K562 (cell line): Measurements from ENCODE around the gene ALOXE3. TPM values are rescaled to one million over a fixed set of nuclear protein-coding genes. Genes with fewer than 3 reads are reported as not detected.

Experiments used
- ATAC-seq: fragments of 200-7000 bp; cut with Tn5 transposase; 3 replicates; pipeline ENCODE4 v1.9.1; 2020; ENCODE audit warnings: moderate library complexity
- BruUV-seq: library from RNA; stranded (reverse); fragments of 400-500 nt; replicated peaks from 2 replicates; lab custom pipeline; 2021; lab: Mats Ljungman, UMichigan
- CTCF ChIA-PET: fragments of 300-600 bp; formaldehyde crosslinking; extraction: SDS; loops from one replicate; lab custom pipeline; 2021; ENCODE audit warnings: low intra/inter-chr PET ratio; lab: Yijun Ruan, JAX
- POLR2A ChIA-PET: fragments of 300-600, 350-650 bp; sonication (Branson Sonifier 250); formaldehyde crosslinking; extraction: SDS; loops from one replicate; lab custom pipeline; 2021; ENCODE audit warnings: antibody characterized with exemption, inconsistent platforms; lab: Yijun Ruan, JAX
- DNase-seq, 4 experiments: peaks; one replicate each; pipeline versions ENCODE4 v3.0.0 to v3.0.0-alpha.2; 2011 to 2018; ENCODE audit warnings: low spot score in 3 of 4, mixed read lengths in 3 of 4; ENCODE audit errors: extremely low read depth in 1 of 4
- FAIRE-seq: peaks from 2 replicates; lab custom pipeline; 2011; peaks lifted over from hg19 to GRCh38; lab: Jason Lieb, UNC
- H2AFZ ChIP-seq: 2 replicates; pipeline ENCODE4 v1.6.0; 2011; ENCODE audit warnings: low read depth, low read length, control low read depth, inconsistent platforms
- H3K27ac ChIP-seq: fragments of 200-600 bp; 3 replicates; pipeline ENCODE4 v1.8.0; 2011; ENCODE audit warnings: low read depth, mild to moderate bottlenecking, control low read depth, inconsistent platforms, low read length, moderate library complexity, mixed read lengths; ENCODE audit errors: extremely low read depth
- H3K27me3 ChIP-seq, 2 experiments: fragments of 300-600 bp in 1 of 2; 2 replicates in 1 of 2; 3 replicates in 1 of 2; pipeline versions ENCODE4 v1.6.0 to v1.8.0; 2011; ENCODE audit warnings: inconsistent platforms in 2 of 2, low read length in 2 of 2, mild to moderate bottlenecking in 1 of 2, mixed read lengths in 1 of 2, moderate library complexity in 1 of 2; ENCODE audit not compliant: control insufficient read depth in 2 of 2, insufficient read depth in 2 of 2
- H3K36me3 ChIP-seq: fragments of 300-600 bp; 3 replicates; pipeline ENCODE4 v1.8.0; 2011; ENCODE audit warnings: mild to moderate bottlenecking, low read length, inconsistent platforms; ENCODE audit not compliant: control insufficient read depth, insufficient read depth
- H3K4me1 ChIP-seq, 2 experiments: fragments of 200-600 bp in 1 of 2; replicated peaks in 1 of 2; 2 replicates in 1 of 2; 3 replicates in 1 of 2; pipeline versions ENCODE4 v1.5.1 to v1.8.0; 2011; ENCODE audit warnings: inconsistent platforms in 2 of 2, low read length in 2 of 2, mild to moderate bottlenecking in 1 of 2, mixed read lengths in 1 of 2, moderate library complexity in 1 of 2; ENCODE audit not compliant: control insufficient read depth in 2 of 2, insufficient read depth in 2 of 2
- H3K4me2 ChIP-seq: 2 replicates; pipeline ENCODE4 v1.6.1; 2011; ENCODE audit warnings: low read length, control low read depth, inconsistent platforms, mixed read lengths; ENCODE audit not compliant: insufficient read depth
- H3K4me3 ChIP-seq: fragments of 200-600 bp; sonication (generic), shearing (Covaris generic); 2 replicates; pipeline ENCODE4 v1.5.1; 2016; ENCODE audit warnings: control low read depth, inconsistent platforms
- H3K79me2 ChIP-seq: fragments of 200-600 bp; 3 replicates; pipeline ENCODE4 v1.8.0; 2011; ENCODE audit warnings: low read length, inconsistent platforms; ENCODE audit not compliant: control insufficient read depth, insufficient read depth
- H3K9ac ChIP-seq, 2 experiments: 2 replicates each; pipeline versions ENCODE4 v1.6.0 to v1.6.1; 2011; ENCODE audit warnings: low read depth in 2 of 2, low read length in 2 of 2, control low read depth in 1 of 2, inconsistent platforms in 1 of 2, mild to moderate bottlenecking in 1 of 2, mixed read lengths in 1 of 2; ENCODE audit not compliant: insufficient read depth in 1 of 2
- H3K9me1 ChIP-seq: one replicate; pipeline ENCODE4 v1.6.0; 2011; ENCODE audit warnings: inconsistent platforms, mild to moderate bottlenecking, low read length, moderate library complexity; ENCODE audit not compliant: control insufficient read depth, insufficient read depth
- H3K9me3 ChIP-seq: replicated peaks from 2 replicates; pipeline ENCODE4 v1.5.1; 2011; ENCODE audit warnings: low read depth, low read length, inconsistent platforms; ENCODE audit not compliant: control insufficient read depth, insufficient read depth
- H4K20me1 ChIP-seq: replicated peaks from 2 replicates; pipeline ENCODE4 v1.6.1; 2011; ENCODE audit warnings: low read length, inconsistent platforms, mixed read lengths; ENCODE audit not compliant: control insufficient read depth, insufficient read depth
- BMI1 ChIP-seq: fragments of 150-350 bp; IDR thresholded peaks from 2 replicates; pipeline ENCODE4 v1.6.1; 2014; ENCODE audit warnings: low read length
- BRD4 ChIP-seq: fragments of 200-600 bp; sonication (generic); IDR thresholded peaks from 2 replicates; pipeline ENCODE4 v1.6.1; 2017; ENCODE audit warnings: inconsistent platforms
- E4F1 ChIP-seq: fragments of 250-450 bp; sonication (Bioruptor Pico); IDR thresholded peaks from 2 replicates; pipeline ENCODE4 v1.5.0; 2021; ENCODE audit warnings: mild to moderate bottlenecking, borderline replicate concordance
- ELF2 ChIP-seq: fragments of 250-450 bp; sonication (Bioruptor Pico); IDR thresholded peaks from 2 replicates; pipeline ENCODE4 v1.5.0; 2021; ENCODE audit warnings: mild to moderate bottlenecking
- ESRRB ChIP-seq: fragments of 250-450 bp; sonication (Bioruptor Pico); IDR thresholded peaks from 2 replicates; pipeline ENCODE4 v1.5.0; 2020; ENCODE audit warnings: mild to moderate bottlenecking, moderate library complexity, borderline replicate concordance
- ETV5 ChIP-seq: sonication (generic); formaldehyde crosslinking; IDR thresholded peaks from 2 replicates; pipeline ENCODE4 v1.4.0; 2020; ENCODE audit warnings: low read depth, mild to moderate bottlenecking, missing genetic modification reagents
- GATAD2A ChIP-seq: fragments of 450-650 bp; IDR thresholded peaks from 2 replicates; pipeline ENCODE4 v1.6.1; 2017
- HNRNPK ChIP-seq: fragments of 200-400 bp; formaldehyde crosslinking; IDR thresholded peaks from one replicate; pipeline ENCODE4 v1.6.1; 2018; ENCODE audit warnings: mild to moderate bottlenecking, low read depth, low read length; ENCODE audit not compliant: poor library complexity, severe bottlenecking
- NCOA2 ChIP-seq, 2 experiments: fragments of 450-650 bp; IDR thresholded peaks; 2 replicates each; pipeline ENCODE4 v1.6.1; 2018; ENCODE audit warnings: mild to moderate bottlenecking in 2 of 2, moderate library complexity in 1 of 2; ENCODE audit not compliant: partially characterized antibody in 2 of 2
- PML ChIP-seq: IDR thresholded peaks from 2 replicates; pipeline ENCODE4 v1.6.1; 2012; ENCODE audit warnings: low read length, inconsistent platforms
- POLR2H ChIP-seq: IDR thresholded peaks from 2 replicates; pipeline ENCODE4 v1.6.1; 2016; ENCODE audit warnings: missing genetic modification characterization, low read depth, mild to moderate bottlenecking, control low read depth, missing compliant biosample characterization, moderate library complexity
- RBBP5 ChIP-seq: fragments of 200-600 bp; sonication (generic); IDR thresholded peaks from 2 replicates; pipeline ENCODE4 v1.6.1; 2012; ENCODE audit warnings: borderline replicate concordance, mild to moderate bottlenecking, low read length, control low read depth, inconsistent platforms; ENCODE audit not compliant: insufficient read depth, poor library complexity, severe bottlenecking
- ZNF224 ChIP-seq: sonication (generic); formaldehyde crosslinking; IDR thresholded peaks from 2 replicates; pipeline ENCODE4 v1.8.0; 2022; ENCODE audit warnings: mild to moderate bottlenecking, missing genetic modification reagents
- ZNF398 ChIP-seq: fragments of 250-450 bp; sonication (Bioruptor Pico); IDR thresholded peaks from 2 replicates; pipeline ENCODE4 v1.8.0; 2021; ENCODE audit warnings: moderate library complexity, mild to moderate bottlenecking, inconsistent platforms
- WGBS: fragments of 100-300 bp; shearing (Covaris generic); methylation state at CpG from one replicate; pipeline ENCODE4 v1.1.6; 2016; ENCODE audit warnings: low coverage, mixed read lengths; ENCODE audit not compliant: insufficient coverage; ENCODE audit errors: missing lambda C conversion rate; 5-methylcytosine and 5-hydroxymethylcytosine counted together
- in situ Hi-C: fragments of 300-500 bp; cut with MboI; formaldehyde crosslinking; loops from 4 replicates; pipeline ENCODE4 v1.15.0; 2018; ENCODE audit warnings: inconsistent platforms, mixed read lengths
- intact Hi-C: fragments of 100-400 bp; cut with micrococcal nuclease; formaldehyde crosslinking; loops from 2 replicates; pipeline ENCODE4 v1.14.2; 2022
- polyA plus RNA-seq, 8 experiments: library from polyadenylated mRNA; depleted of rRNA in 4 of 8; stranded (reverse) in 5 of 8; unstranded in 3 of 8; fragments of >200 nt; fragmentation: Nextera tagmentation in 2 of 8; fragmentation: Illumina TruSeq in 1 of 8; extraction: Ambion mirVana in 2 of 8; extraction: Trizol in 1 of 8; gene quantifications; 2 replicates each; pipeline versions ENCODE4 v1.2.1 to v1.2.3, GENCODE V29; 2011 to 2014; ENCODE audit warnings: inconsistent platforms in 1 of 8, missing spikeins in 1 of 8
- total RNA-seq, 7 experiments: library from RNA; depleted of rRNA in 6 of 7; stranded (reverse); fragments of >200 nt in 6 of 7; fragmentation: Illumina TruSeq in 2 of 7; extraction: Trizol in 2 of 7; gene quantifications; 2 replicates each; pipeline versions ENCODE4 v1.2.1 to v1.2.3, GENCODE V29; 2011 to 2021; ENCODE audit warnings: low replicate concordance in 1 of 7

The ALOXE3 gene
- total and polyA plus RNA-seq, 9 of the 15 experiments (the other 6 are each of a cell fraction or from before 2014, with no cell fraction given) = 0.04 TPM; not detected in 8

- Histone ChIP-seq H3K36me3 (peaks cover 57% of the 10 kb centered on the region; the same call in 2 of the 3 replicates), H3K4me3 (no peak overlapping the region), H3K4me2 (no peak overlapping the region), H3K27ac (no peak overlapping the region), H4K20me1 (0 out of 2 replicates have a peak, but pooled peaks cover 4% of the 10 kb centered on the region), H3K27me3 (no peaks in the 10 kb centered on the region), H3K79me2 (peaks cover 24% of the 10 kb centered on the region), H3K9ac (no peak overlapping the region), H2AFZ (no peak overlapping the region), H3K9me1 (no peaks in the 10 kb centered on the region), H3K4me1 (peaks cover 5 to 37% of the 10 kb centered on the region in 2 experiments), H3K9me3 (no peaks in the 10 kb centered on the region)
- ChIA-PET CTCF (interaction anchor here (0.5 kb wide), 1 partner anchor 73 kb away, joined by 3 read pairs; no protein-coding TSS in a partner anchor), POLR2A (interaction anchor here (0.9 kb wide), 1 partner anchor 8 kb away, joined by 3 read pairs; no protein-coding TSS in a partner anchor)
- WGBS = 87% methylated on average over 9 of the region's 13 CpGs
- ATAC-seq = no peak
- no TSS peak for BruUV-seq
- in situ Hi-C loops (no loop called here), intact Hi-C loops (no loop called here)
- no peak for FAIRE-seq
- DNase-seq = no peak
- TF ChIP-seq ZNF224 (CRISPR knock-in tag) (no peak), PML (no peak), NCOA2 (IDR thresholded peaks at IDR 0.05; ENCODE audit: partially characterized antibody in 2 of 2) (no peak), ETV5 (CRISPR knock-in tag) (no peak), POLR2H (tag) (no peak), RBBP5 (no peak), ZNF398 (no peak), ELF2 (CRISPR knock-in tag) (no peak), GATAD2A (no peak), HNRNPK (no peak), BRD4 (no peak), E4F1 (CRISPR knock-in tag) (no peak), ESRRB (CRISPR knock-in tag) (no peak), BMI1 (no peak)
These were observed 29.6 kb upstream of the ALOXE3 start for GRCh38 chr17:8147805-8148404.
